SK-N-SH treated with all-trans-retinoic acid at 6 μM for 48 hours (cell line): Measurements from ENCODE around the gene HDAC4.

Experiments used
- ATAC-seq: fragments of 200-7000 bp; cut with Tn5 transposase; 3 replicates; pipeline ENCODE4 v1.9.1; 2020; ENCODE audit warnings: mild to moderate bottlenecking, moderate library complexity
- ARNTL ChIP-seq: fragments of 450-650 bp; formaldehyde crosslinking; IDR thresholded peaks from 2 replicates; pipeline ENCODE4 v1.5.0; 2020; ENCODE audit warnings: low read depth, mild to moderate bottlenecking, moderate library complexity, borderline replicate concordance
- BACH2 ChIP-seq: fragments of 250-450 bp; sonication (Bioruptor Pico); IDR thresholded peaks from 2 replicates; pipeline ENCODE4 v1.9.0; 2021; ENCODE audit warnings: mild to moderate bottlenecking, borderline replicate concordance
- CSDC2 ChIP-seq: fragments of 250-450 bp; sonication (Bioruptor Pico); IDR thresholded peaks from 2 replicates; pipeline ENCODE4 v1.5.0; 2020; ENCODE audit warnings: mild to moderate bottlenecking, moderate library complexity
- CSRNP3 ChIP-seq: fragments of 250-450 bp; sonication (Bioruptor Pico); IDR thresholded peaks from 2 replicates; pipeline ENCODE4 v1.5.1; 2021; ENCODE audit warnings: mild to moderate bottlenecking, moderate library complexity
- ISL1 ChIP-seq: fragments of 250-450 bp; sonication (Bioruptor Pico); IDR thresholded peaks from 2 replicates; pipeline ENCODE4 v2.1.2; 2022; ENCODE audit warnings: mild to moderate bottlenecking, moderate library complexity
- OSR1 ChIP-seq: fragments of 250-450 bp; sonication (Bioruptor Pico); IDR thresholded peaks from 2 replicates; pipeline ENCODE4 v1.8.0; 2022; ENCODE audit warnings: moderate library complexity, mild to moderate bottlenecking, inconsistent platforms
- PATZ1 ChIP-seq: fragments of 250-450 bp; sonication (Bioruptor Pico); IDR thresholded peaks from 2 replicates; pipeline ENCODE4 v1.8.0; 2020; ENCODE audit warnings: mild to moderate bottlenecking, moderate library complexity, borderline replicate concordance
- PPARA ChIP-seq: fragments of 250-450 bp; sonication (Bioruptor Pico); IDR thresholded peaks from 2 replicates; pipeline ENCODE4 v1.5.0; 2020; ENCODE audit warnings: mild to moderate bottlenecking, borderline replicate concordance
- RARB ChIP-seq: fragments of 250-450 bp; sonication (Bioruptor Pico); IDR thresholded peaks from 2 replicates; pipeline ENCODE4 v1.8.0; 2021; ENCODE audit warnings: mild to moderate bottlenecking, moderate library complexity
- SNAI2 ChIP-seq: fragments of 250-450 bp; sonication (Bioruptor Pico); IDR thresholded peaks from 2 replicates; pipeline ENCODE4 v1.5.0; 2020; ENCODE audit warnings: mild to moderate bottlenecking, moderate library complexity
- TCF4 ChIP-seq: fragments of 250-450 bp; sonication (Bioruptor Pico); IDR thresholded peaks from 2 replicates; pipeline ENCODE4 v1.8.0; 2021; ENCODE audit warnings: mild to moderate bottlenecking, moderate library complexity, borderline replicate concordance
- TOX ChIP-seq: fragments of 250-450 bp; sonication (Bioruptor Pico); IDR thresholded peaks from 2 replicates; pipeline ENCODE4 v1.8.0; 2021; ENCODE audit warnings: mild to moderate bottlenecking, moderate library complexity, borderline replicate concordance
- TSHZ2 ChIP-seq: fragments of 250-450 bp; sonication (Bioruptor Pico); IDR thresholded peaks from 2 replicates; pipeline ENCODE4 v1.5.0; 2020; ENCODE audit warnings: mild to moderate bottlenecking, moderate library complexity
- ZC3H10 ChIP-seq: fragments of 250-450 bp; sonication (Bioruptor Pico); IDR thresholded peaks from 2 replicates; pipeline ENCODE4 v1.5.1; 2021; ENCODE audit warnings: mild to moderate bottlenecking, moderate library complexity
- ZFP3 ChIP-seq: fragments of 250-450 bp; sonication (Bioruptor Pico); IDR thresholded peaks from 2 replicates; pipeline ENCODE4 v1.5.0; 2020; ENCODE audit warnings: mild to moderate bottlenecking, moderate library complexity
- ZFP30 ChIP-seq: fragments of 450-650 bp; formaldehyde crosslinking; IDR thresholded peaks from 2 replicates; pipeline ENCODE4 v1.5.0; 2022; ENCODE audit warnings: mild to moderate bottlenecking, moderate library complexity
- ZNF565 ChIP-seq: fragments of 450-650 bp; formaldehyde crosslinking; conservative IDR thresholded peaks from 2 replicates; pipeline ENCODE4 v1.5.0; 2020; ENCODE audit warnings: low read depth, mild to moderate bottlenecking, moderate library complexity
- ZNF70 ChIP-seq: fragments of 450-650 bp; formaldehyde crosslinking; IDR thresholded peaks from 2 replicates; pipeline ENCODE4 v1.5.0; 2020; ENCODE audit warnings: mild to moderate bottlenecking, moderate library complexity
- ZNF8 ChIP-seq: fragments of 450-650 bp; formaldehyde crosslinking; IDR thresholded peaks from 2 replicates; pipeline ENCODE4 v1.5.0; 2020; ENCODE audit warnings: mild to moderate bottlenecking, moderate library complexity
- TF ChIP-seq, protein P1 (sequence below): fragments of 250-450 bp; sonication (Bioruptor Pico); IDR thresholded peaks from 2 replicates; pipeline ENCODE4 v1.5.1; 2020; ENCODE audit warnings: low read depth, mild to moderate bottlenecking, moderate library complexity
- TF ChIP-seq, protein P2 (sequence below): fragments of 250-450 bp; sonication (Bioruptor Pico); IDR thresholded peaks from 2 replicates; pipeline ENCODE4 v1.8.0; 2021; ENCODE audit warnings: low read depth, mild to moderate bottlenecking, moderate library complexity, borderline replicate concordance

Gene HDAC4

GRCh38 chr2:239378918-239379640, 21.7 kb downstream of the HDAC4 start (continued):
- TF ChIP-seq, protein P1, sequence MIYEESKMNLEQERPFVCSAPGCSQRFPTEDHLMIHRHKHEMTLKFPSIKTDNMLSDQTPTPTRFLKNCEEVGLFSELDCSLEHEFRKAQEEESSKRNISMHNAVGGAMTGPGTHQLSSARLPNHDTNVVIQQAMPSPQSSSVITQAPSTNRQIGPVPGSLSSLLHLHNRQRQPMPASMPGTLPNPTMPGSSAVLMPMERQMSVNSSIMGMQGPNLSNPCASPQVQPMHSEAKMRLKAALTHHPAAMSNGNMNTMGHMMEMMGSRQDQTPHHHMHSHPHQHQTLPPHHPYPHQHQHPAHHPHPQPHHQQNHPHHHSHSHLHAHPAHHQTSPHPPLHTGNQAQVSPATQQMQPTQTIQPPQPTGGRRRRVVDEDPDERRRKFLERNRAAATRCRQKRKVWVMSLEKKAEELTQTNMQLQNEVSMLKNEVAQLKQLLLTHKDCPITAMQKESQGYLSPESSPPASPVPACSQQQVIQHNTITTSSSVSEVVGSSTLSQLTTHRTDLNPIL (CRISPR knock-in tag) = no peak
- TF ChIP-seq CSRNP3 (CRISPR knock-in tag) = no peak
- TF ChIP-seq RARB (CRISPR knock-in tag) = no peak
- TF ChIP-seq ZFP30 (CRISPR knock-in tag) = no peak
- no peak for TF ChIP-seq OSR1
- TF ChIP-seq CSDC2 = no peak
- no peak for TF ChIP-seq ZNF70 (CRISPR knock-in tag)
- TF ChIP-seq BACH2 (CRISPR knock-in tag) = no peak
- TF ChIP-seq TOX = no peak
- TF ChIP-seq ZC3H10 (CRISPR knock-in tag) = no peak
- no peak for TF ChIP-seq SNAI2
- no peak for TF ChIP-seq ARNTL (CRISPR knock-in tag)
- no peak for TF ChIP-seq TCF4
- TF ChIP-seq ZFP3 (CRISPR knock-in tag) = no peak

- TF ChIP-seq ZFP30 (CRISPR knock-in tag) (no peak), BACH2 (CRISPR knock-in tag) (no peak)
- TF ChIP-seq, protein P1 (CRISPR knock-in tag) = no peak
Measured at GRCh38 chr2:239378021-239378917, 22.6 kb downstream of the HDAC4 start.

DNA sequence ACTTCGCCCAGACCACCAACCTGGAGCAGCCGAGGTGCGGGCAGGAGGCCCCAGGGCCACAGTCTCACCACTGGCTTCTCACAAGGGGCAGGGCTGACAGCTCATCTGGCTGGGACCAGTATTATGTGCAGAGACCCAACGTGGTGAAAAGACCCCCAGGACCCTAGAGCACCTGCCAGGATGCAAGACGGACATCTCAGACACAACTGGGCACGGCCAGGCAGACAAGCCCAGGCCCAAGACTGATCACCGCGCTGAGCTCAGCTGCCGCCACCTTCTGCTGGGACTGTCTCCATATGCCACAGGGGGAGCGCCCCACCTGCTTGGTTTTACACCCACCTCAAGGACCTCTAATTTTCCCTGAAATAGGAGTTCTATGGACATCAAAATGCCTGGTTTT, 23.2 kb downstream of the HDAC4 start:
- no peak for TF ChIP-seq CSRNP3 (CRISPR knock-in tag)
- TF ChIP-seq OSR1 = no peak
- no peak for TF ChIP-seq ZNF70 (CRISPR knock-in tag)
- TF ChIP-seq, protein P2, sequence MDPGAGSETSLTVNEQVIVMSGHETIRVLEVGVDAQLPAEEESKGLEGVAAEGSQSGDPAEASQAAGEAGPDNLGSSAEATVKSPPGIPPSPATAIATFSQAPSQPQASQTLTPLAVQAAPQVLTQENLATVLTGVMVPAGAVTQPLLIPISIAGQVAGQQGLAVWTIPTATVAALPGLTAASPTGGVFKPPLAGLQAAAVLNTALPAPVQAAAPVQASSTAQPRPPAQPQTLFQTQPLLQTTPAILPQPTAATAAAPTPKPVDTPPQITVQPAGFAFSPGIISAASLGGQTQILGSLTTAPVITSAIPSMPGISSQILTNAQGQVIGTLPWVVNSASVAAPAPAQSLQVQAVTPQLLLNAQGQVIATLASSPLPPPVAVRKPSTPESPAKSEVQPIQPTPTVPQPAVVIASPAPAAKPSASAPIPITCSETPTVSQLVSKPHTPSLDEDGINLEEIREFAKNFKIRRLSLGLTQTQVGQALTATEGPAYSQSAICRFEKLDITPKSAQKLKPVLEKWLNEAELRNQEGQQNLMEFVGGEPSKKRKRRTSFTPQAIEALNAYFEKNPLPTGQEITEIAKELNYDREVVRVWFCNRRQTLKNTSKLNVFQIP (CRISPR knock-in tag) = no peak
- no peak for TF ChIP-seq ZC3H10 (CRISPR knock-in tag)
- TF ChIP-seq, protein P1 (CRISPR knock-in tag) = no peak
- TF ChIP-seq PPARA (CRISPR knock-in tag) = no peak
- TF ChIP-seq RARB (CRISPR knock-in tag) = no peak
- TF ChIP-seq TSHZ2 (CRISPR knock-in tag) = no peak
- TF ChIP-seq PATZ1 = no peak
- TF ChIP-seq ISL1 (CRISPR knock-in tag) = no peak
- no peak for TF ChIP-seq TCF4
- TF ChIP-seq CSDC2 = no peak
- no peak for TF ChIP-seq ZFP30 (CRISPR knock-in tag)
- no peak for TF ChIP-seq TOX
- no peak for TF ChIP-seq BACH2 (CRISPR knock-in tag)
- no peak for TF ChIP-seq ZNF8 (CRISPR knock-in tag)
- no peak for TF ChIP-seq SNAI2
- TF ChIP-seq ZFP3 (CRISPR knock-in tag) = no peak
- no peak for TF ChIP-seq ZNF565 (CRISPR knock-in tag)
- no peak for ATAC-seq

More at GRCh38 chr2:239378021-239378917, 22.6 kb downstream of the HDAC4 start:
- ATAC-seq = no peak
